ENCODE data around the gene BMP10.

GRCh38 chr2:68905116-68905515 is 33.9 kb upstream of the BMP10 start:
- TF ChIP-seq, protein P1, sequence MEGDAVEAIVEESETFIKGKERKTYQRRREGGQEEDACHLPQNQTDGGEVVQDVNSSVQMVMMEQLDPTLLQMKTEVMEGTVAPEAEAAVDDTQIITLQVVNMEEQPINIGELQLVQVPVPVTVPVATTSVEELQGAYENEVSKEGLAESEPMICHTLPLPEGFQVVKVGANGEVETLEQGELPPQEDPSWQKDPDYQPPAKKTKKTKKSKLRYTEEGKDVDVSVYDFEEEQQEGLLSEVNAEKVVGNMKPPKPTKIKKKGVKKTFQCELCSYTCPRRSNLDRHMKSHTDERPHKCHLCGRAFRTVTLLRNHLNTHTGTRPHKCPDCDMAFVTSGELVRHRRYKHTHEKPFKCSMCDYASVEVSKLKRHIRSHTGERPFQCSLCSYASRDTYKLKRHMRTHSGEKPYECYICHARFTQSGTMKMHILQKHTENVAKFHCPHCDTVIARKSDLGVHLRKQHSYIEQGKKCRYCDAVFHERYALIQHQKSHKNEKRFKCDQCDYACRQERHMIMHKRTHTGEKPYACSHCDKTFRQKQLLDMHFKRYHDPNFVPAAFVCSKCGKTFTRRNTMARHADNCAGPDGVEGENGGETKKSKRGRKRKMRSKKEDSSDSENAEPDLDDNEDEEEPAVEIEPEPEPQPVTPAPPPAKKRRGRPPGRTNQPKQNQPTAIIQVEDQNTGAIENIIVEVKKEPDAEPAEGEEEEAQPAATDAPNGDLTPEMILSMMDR (IDR thresholded peaks at IDR 0.05) = no peak
- TF ChIP-seq POLR2A (IDR thresholded peaks at IDR 0.05) = no peak
